GM19468 (cell line): ENCODE data around the gene RAB41.
"Not testable (repeated sequence)": the region's sequence is repeated elsewhere in the genome, so short reads cannot be mapped to it uniquely, and the experiment has no call there.

Experiments used
- ATAC-seq: cut with Tn5 transposase; IDR thresholded peaks from one replicate; pipeline ENCODE4 v1.9.1; 2021; ENCODE audit warnings: mild to moderate bottlenecking, moderate library complexity, moderate number of reproducible peaks; ENCODE audit not compliant: unreplicated experiment; ENCODE audit errors: extremely low read depth

The RAB41 gene

GRCh38 chrX:70281951-70282350 is at the start of gene RAB41:
TSS of gene RAB41 (plus strand) at chrX:70282172. CDS start at chrX:70282218, 46 bp downstream.
- no peak for ATAC-seq

- ATAC-seq, result no peak
These were observed 47.6 kb upstream of the RAB41 start, which contains the start of gene AWAT1 for GRCh38 chrX:70234355-70234754. TSS of gene AWAT1 (plus strand) at chrX:70234655. CDS start at chrX:70234696, 41 bp downstream.

GRCh38 chrX:70240751-70241150 is 41.2 kb upstream of the RAB41 start:
- no peak for ATAC-seq

- no peak for ATAC-seq
These were observed 40.5 kb upstream of the RAB41 start for GRCh38 chrX:70241501-70241900.

- not testable (repeated sequence) for ATAC-seq
These were observed 38.4 kb upstream of the RAB41 start for GRCh38 chrX:70243601-70244000.

GRCh38 chrX:70244881-70245280 is 37.1 kb upstream of the RAB41 start:
- no peak for ATAC-seq

- ATAC-seq, result no peak
These were observed 34.7 kb upstream of the RAB41 start for GRCh38 chrX:70247252-70247651.

- no peak for ATAC-seq
These were observed 29.5 kb upstream of the RAB41 start for GRCh38 chrX:70252491-70252890.

GRCh38 chrX:70253377-70254062 is 28.5 kb upstream of the RAB41 start:
- ATAC-seq, result no peak

GRCh38 chrX:70254063-70254400 is 27.9 kb upstream of the RAB41 start:
- ATAC-seq, result no peak

GRCh38 chrX:70254909-70255308 is 27.1 kb upstream of the RAB41 start:
- ATAC-seq, result no peak

- no peak for ATAC-seq
These were observed 26.5 kb upstream of the RAB41 start for GRCh38 chrX:70255452-70255851.

GRCh38 chrX:70257423-70258288 is 24.3 kb upstream of the RAB41 start:
- ATAC-seq, result no peak

- no peak for ATAC-seq
These were observed 21.9 kb upstream of the RAB41 start, which contains the start of gene P2RY4 for GRCh38 chrX:70260104-70260503. TSS of gene P2RY4 (minus strand) at chrX:70260204. CDS start at chrX:70259624, 580 bp downstream.

GRCh38 chrX:70262952-70263567 is 18.9 kb upstream of the RAB41 start:
- no peak for ATAC-seq

GRCh38 chrX:70264784-70265183 is 17.2 kb upstream of the RAB41 start:
- ATAC-seq, result no peak

- ATAC-seq, result no peak
These were observed 13.9 kb upstream of the RAB41 start, which contains the start of gene ARR3 for GRCh38 chrX:70268034-70268433. TSS of gene ARR3 (plus strand) at chrX:70268334. CDS start at chrX:70269386, 1,052 bp downstream.

GRCh38 chrX:70274029-70274428 is 7.9 kb upstream of the RAB41 start:
- ATAC-seq, result not testable (repeated sequence)

GRCh38 chrX:70279081-70279480 is 2.9 kb upstream of the RAB41 start:
- no peak for ATAC-seq

- ATAC-seq, result no peak
These were observed 1.4 kb upstream of the RAB41 start for GRCh38 chrX:70280573-70280972.
